ENCODE measurements around the gene DNAH6.

GRCh38 chr2:84846741-84847142 is 330.4 kb downstream of the DNAH6 start:
- TF ChIP-seq, protein P1, sequence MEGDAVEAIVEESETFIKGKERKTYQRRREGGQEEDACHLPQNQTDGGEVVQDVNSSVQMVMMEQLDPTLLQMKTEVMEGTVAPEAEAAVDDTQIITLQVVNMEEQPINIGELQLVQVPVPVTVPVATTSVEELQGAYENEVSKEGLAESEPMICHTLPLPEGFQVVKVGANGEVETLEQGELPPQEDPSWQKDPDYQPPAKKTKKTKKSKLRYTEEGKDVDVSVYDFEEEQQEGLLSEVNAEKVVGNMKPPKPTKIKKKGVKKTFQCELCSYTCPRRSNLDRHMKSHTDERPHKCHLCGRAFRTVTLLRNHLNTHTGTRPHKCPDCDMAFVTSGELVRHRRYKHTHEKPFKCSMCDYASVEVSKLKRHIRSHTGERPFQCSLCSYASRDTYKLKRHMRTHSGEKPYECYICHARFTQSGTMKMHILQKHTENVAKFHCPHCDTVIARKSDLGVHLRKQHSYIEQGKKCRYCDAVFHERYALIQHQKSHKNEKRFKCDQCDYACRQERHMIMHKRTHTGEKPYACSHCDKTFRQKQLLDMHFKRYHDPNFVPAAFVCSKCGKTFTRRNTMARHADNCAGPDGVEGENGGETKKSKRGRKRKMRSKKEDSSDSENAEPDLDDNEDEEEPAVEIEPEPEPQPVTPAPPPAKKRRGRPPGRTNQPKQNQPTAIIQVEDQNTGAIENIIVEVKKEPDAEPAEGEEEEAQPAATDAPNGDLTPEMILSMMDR (IDR thresholded peaks at IDR 0.05): no peak
- no peak for TF ChIP-seq POLR2A (IDR thresholded peaks at IDR 0.05)

All from heart left ventricle (tissue), 13 donors.